Cardiac muscle cell (in vitro differentiated cells and primary cell): ENCODE results near the gene MUC16. TPM values are rescaled to one million over a fixed set of nuclear protein-coding genes. Genes with fewer than 3 reads are reported as not detected.
A peak's percentile ranks its signal among the peaks of the same experiment; 100 is the strongest.

ENCODE experiments used
- DNase-seq, 2 donors: peaks; one replicate each; pipeline versions ENCODE4 v3.0.0 to v3.0.0-alpha.2; 2010 to 2017; ENCODE audit warnings: low read depth in 1 of 2, low spot score in 1 of 2
- H3K27ac ChIP-seq: fragments of 200-600 bp; sonication (generic); 2 replicates; pipeline ENCODE4 v1.5.1; 2016
- H3K27me3 ChIP-seq: fragments of 200-600 bp; sonication (generic); 2 replicates; pipeline ENCODE4 v1.6.0; 2016; ENCODE audit warnings: control low read depth
- H3K36me3 ChIP-seq: fragments of 200-600 bp; sonication (generic); 2 replicates; pipeline ENCODE4 v1.5.1; 2016; ENCODE audit warnings: control low read depth
- H3K4me1 ChIP-seq: fragments of 200-600 bp; sonication (generic); 2 replicates; pipeline ENCODE4 v1.8.1; 2017; ENCODE audit warnings: low read depth, mild to moderate bottlenecking, mixed run types
- H3K4me3 ChIP-seq: fragments of 200-600 bp; sonication (generic); 2 replicates; pipeline ENCODE4 v1.5.1; 2016; ENCODE audit warnings: mild to moderate bottlenecking
- H3K9me3 ChIP-seq: fragments of 200-600 bp; sonication (generic); 2 replicates; pipeline ENCODE4 v1.5.1; 2017; ENCODE audit warnings: low read depth, mild to moderate bottlenecking, control low read depth
- CTCF ChIP-seq: IDR thresholded peaks from 2 replicates; pipeline ENCODE4 v1.5.1; 2012; ENCODE audit warnings: low read depth, mild to moderate bottlenecking, low read length
- polyA plus RNA-seq: library from polyadenylated mRNA; unstranded; fragments of >200 nt; fragmentation: Nextera tagmentation; extraction: Ambion mirVana; gene quantifications from 2 replicates; pipeline ENCODE4 v1.2.1, GENCODE V29; 2016
- total RNA-seq: library from RNA; depleted of rRNA; stranded (reverse); fragments of >200 nt; gene quantifications from 2 replicates; pipeline ENCODE4 v1.2.3, GENCODE V29; 2016

Gene MUC16
- total and polyA plus RNA-seq, 2 experiments from 2014 or later, result not detected

- H3K36me3 ChIP-seq, result no peaks in the 10 kb centered on the region
- TF ChIP-seq CTCF, result no peak
- H3K27ac ChIP-seq, result no peak overlapping the region
- no peak overlapping the region for H3K4me3 ChIP-seq
- no peaks in the 10 kb centered on the region for H3K27me3 ChIP-seq
- no peaks in the 10 kb centered on the region for H3K4me1 ChIP-seq
- no peaks in the 10 kb centered on the region for H3K9me3 ChIP-seq
- no peak for DNase-seq
Measured at GRCh38 chr19:9008667-9009066, 1.5 kb downstream of the MUC16 start.

- Histone ChIP-seq H3K4me3 (no peak overlapping the region), H3K27me3 (no peaks in the 10 kb centered on the region), H3K27ac (no peak overlapping the region), H3K9me3 (no peaks in the 10 kb centered on the region), H3K36me3 (no peaks in the 10 kb centered on the region), H3K4me1 (no peaks in the 10 kb centered on the region)
- DNase-seq, result no peak
- TF ChIP-seq CTCF, result no peak
Measured at GRCh38 chr19:9000933-9001332, 9.3 kb downstream of the MUC16 start.

- no peak overlapping the region for H3K27ac ChIP-seq
- no peaks in the 10 kb centered on the region for H3K9me3 ChIP-seq
- no peaks in the 10 kb centered on the region for H3K36me3 ChIP-seq
- no peaks in the 10 kb centered on the region for H3K27me3 ChIP-seq
- H3K4me3 ChIP-seq, result no peak overlapping the region
- no peaks in the 10 kb centered on the region for H3K4me1 ChIP-seq
- DNase-seq, result no peak
- TF ChIP-seq CTCF, result no peak
Measured at GRCh38 chr19:8988204-8988603, 22.0 kb downstream of the MUC16 start.

GRCh38 chr19:8986296-8986695, 23.9 kb downstream of the MUC16 start:
- no peaks in the 10 kb centered on the region for H3K9me3 ChIP-seq
- no peaks in the 10 kb centered on the region for H3K27me3 ChIP-seq
- H3K4me1 ChIP-seq, result no peaks in the 10 kb centered on the region
- no peaks in the 10 kb centered on the region for H3K36me3 ChIP-seq
- TF ChIP-seq CTCF, result no peak
- DNase-seq, result no peak
- no peak overlapping the region for H3K27ac ChIP-seq
- H3K4me3 ChIP-seq, result no peak overlapping the region

GRCh38 chr19:8973501-8974091, 36.6 kb downstream of the MUC16 start:
- Histone ChIP-seq H3K27ac (no peak overlapping the region), H3K9me3 (no peaks in the 10 kb centered on the region), H3K27me3 (no peaks in the 10 kb centered on the region), H3K4me1 (no peaks in the 10 kb centered on the region), H3K4me3 (no peak overlapping the region), H3K36me3 (no peaks in the 10 kb centered on the region)
- no peak for TF ChIP-seq CTCF
- peak; percentile 1 to 7 for DNase-seq
